Measurements from ENCODE around the gene CSDE1.

GRCh38 chr1:114718661-114719423, 38.9 kb downstream of the CSDE1 start:
- TF ChIP-seq, protein P1, sequence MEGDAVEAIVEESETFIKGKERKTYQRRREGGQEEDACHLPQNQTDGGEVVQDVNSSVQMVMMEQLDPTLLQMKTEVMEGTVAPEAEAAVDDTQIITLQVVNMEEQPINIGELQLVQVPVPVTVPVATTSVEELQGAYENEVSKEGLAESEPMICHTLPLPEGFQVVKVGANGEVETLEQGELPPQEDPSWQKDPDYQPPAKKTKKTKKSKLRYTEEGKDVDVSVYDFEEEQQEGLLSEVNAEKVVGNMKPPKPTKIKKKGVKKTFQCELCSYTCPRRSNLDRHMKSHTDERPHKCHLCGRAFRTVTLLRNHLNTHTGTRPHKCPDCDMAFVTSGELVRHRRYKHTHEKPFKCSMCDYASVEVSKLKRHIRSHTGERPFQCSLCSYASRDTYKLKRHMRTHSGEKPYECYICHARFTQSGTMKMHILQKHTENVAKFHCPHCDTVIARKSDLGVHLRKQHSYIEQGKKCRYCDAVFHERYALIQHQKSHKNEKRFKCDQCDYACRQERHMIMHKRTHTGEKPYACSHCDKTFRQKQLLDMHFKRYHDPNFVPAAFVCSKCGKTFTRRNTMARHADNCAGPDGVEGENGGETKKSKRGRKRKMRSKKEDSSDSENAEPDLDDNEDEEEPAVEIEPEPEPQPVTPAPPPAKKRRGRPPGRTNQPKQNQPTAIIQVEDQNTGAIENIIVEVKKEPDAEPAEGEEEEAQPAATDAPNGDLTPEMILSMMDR (IDR thresholded peaks at IDR 0.05; ENCODE audit: poor library complexity) = no peak
- TF ChIP-seq EZH2phosphoT487 (IDR thresholded peaks at IDR 0.05; ENCODE audit: low read depth, severe bottlenecking, unreplicated experiment) = no peak

Data from hepatocyte (in vitro differentiated cells).